Subcutaneous adipose tissue (tissue), 4 donors: ENCODE results near the gene COL4A5. TPM values are rescaled to one million over a fixed set of nuclear protein-coding genes. Genes with fewer than 3 reads are reported as not detected.

ENCODE experiments used
- CTCF ChIP-seq: fragments of 450-650 bp; IDR thresholded peaks from one replicate; pipeline ENCODE4 v1.5.1; 2016; ENCODE audit warnings: low read depth, mild to moderate bottlenecking, control low read depth, antibody characterized with exemption, moderate library complexity
- total RNA-seq, 4 donors: library from RNA; depleted of rRNA; stranded (reverse); fragments of >200 nt; gene quantifications; one replicate each; pipeline ENCODE4 v1.1.0, GENCODE V29; 2016

The COL4A5 gene
- total RNA-seq, 4 donors from 2014 or later, result 1.8 to 6.8 (median 3.2) TPM

- TF ChIP-seq CTCF, result no peak
Measured at GRCh38 chrX:108732630-108733321, 293.1 kb downstream of the COL4A5 start.

GRCh38 chrX:108734426-108734825, 294.8 kb downstream of the COL4A5 start:
- TF ChIP-seq CTCF, result no peak

GRCh38 chrX:108735091-108735678, 295.5 kb downstream of the COL4A5 start:
- no peak for TF ChIP-seq CTCF

- no peak for TF ChIP-seq CTCF
Measured at GRCh38 chrX:108735679-108736508, 296.3 kb downstream of the COL4A5 start.

- no peak for TF ChIP-seq CTCF
Measured at GRCh38 chrX:108736509-108737479, 297.2 kb downstream of the COL4A5 start, which contains the start of gene IRS4. Gene IRS4, minus strand, starts transcription at chrX:108736563.

- TF ChIP-seq CTCF, result no peak
Measured at GRCh38 chrX:108737754-108738153, 298.1 kb downstream of the COL4A5 start.
